SK-N-SH treated with all-trans-retinoic acid at 6 μM for 48 hours (cell line): ENCODE measurements around the gene GPR55.

Experiments used
- ARNTL ChIP-seq: fragments of 450-650 bp; formaldehyde crosslinking; IDR thresholded peaks from 2 replicates; pipeline ENCODE4 v1.5.0; 2020; ENCODE audit warnings: low read depth, mild to moderate bottlenecking, moderate library complexity, borderline replicate concordance
- RARB ChIP-seq: fragments of 250-450 bp; sonication (Bioruptor Pico); IDR thresholded peaks from 2 replicates; pipeline ENCODE4 v1.8.0; 2021; ENCODE audit warnings: mild to moderate bottlenecking, moderate library complexity

DNA sequence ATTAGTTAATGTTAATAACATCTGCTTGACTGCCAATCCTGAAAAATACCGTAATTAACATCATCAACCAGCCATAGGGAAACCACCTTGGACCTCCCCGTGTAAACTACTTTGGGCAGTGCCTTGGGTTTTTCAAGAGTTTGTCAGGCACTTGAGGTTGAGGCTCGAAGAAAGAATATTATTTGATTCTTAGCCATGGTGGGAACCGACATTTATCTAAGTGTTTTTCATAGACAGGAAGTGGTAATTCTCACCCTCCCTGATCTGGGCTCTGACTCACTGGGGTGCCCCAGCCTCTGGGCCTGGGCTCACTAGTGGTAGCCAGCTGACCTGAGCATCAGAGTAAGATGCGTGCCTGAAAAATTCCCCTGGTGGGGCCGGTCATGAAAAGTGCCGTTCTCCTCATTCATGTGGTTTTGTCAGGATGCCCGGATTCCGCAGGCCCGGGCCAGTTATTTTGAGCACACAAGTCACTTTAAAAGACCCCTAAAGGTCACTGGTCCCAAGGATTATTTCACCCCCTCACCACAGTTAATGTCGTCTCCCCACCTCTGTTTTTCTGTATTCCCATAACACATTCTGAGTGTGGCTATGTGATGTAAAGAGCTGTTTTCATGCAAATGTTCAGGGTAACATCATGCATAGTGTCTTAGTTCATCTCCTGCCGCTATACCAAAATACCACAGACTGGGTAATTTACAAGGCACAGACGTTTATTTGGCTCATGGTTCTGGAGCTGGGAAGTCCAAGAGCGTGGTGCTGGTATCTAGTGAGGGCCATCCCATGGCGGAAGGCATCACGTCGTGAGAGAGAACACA lies 49.3 kb upstream of the GPR55 start:
- TF ChIP-seq RARB (CRISPR knock-in tag) (no peak), ARNTL (CRISPR knock-in tag) (no peak)
